H1 (cell line): ENCODE results near the gene PHF10. TPM values are rescaled to one million over a fixed set of nuclear protein-coding genes. Genes with fewer than 3 reads are reported as not detected.
A peak's percentile ranks its signal among the peaks of the same experiment; 100 is the strongest.

Source experiments
- CTCF ChIA-PET: fragments of 300-600 bp; sonication (Branson Sonifier 250); formaldehyde crosslinking; loops from one replicate; lab custom pipeline; 2021; ENCODE audit not compliant: partially characterized antibody; lab: Charles Lee
- POLR2A ChIA-PET: fragments of 300-600 bp; sonication (Branson Sonifier 250); formaldehyde crosslinking; loops from one replicate; lab custom pipeline; 2021; ENCODE audit warnings: inconsistent platforms; ENCODE audit not compliant: partially characterized antibody; lab: Charles Lee
- DNase-seq, 2 experiments: peaks; one replicate each; pipeline versions ENCODE4 v3.0.0 to v3.0.0-alpha.2; 2010 to 2022; ENCODE audit warnings: low spot score in 2 of 2, low read depth in 1 of 2, mixed read lengths in 1 of 2
- FAIRE-seq: peaks from 2 replicates; lab custom pipeline; 2011; peaks lifted over from hg19 to GRCh38; lab: Jason Lieb, UNC
- H2AFZ ChIP-seq: 2 replicates; pipeline ENCODE4 v1.8.1; 2012; ENCODE audit warnings: low read length, inconsistent platforms
- H2AK5ac ChIP-seq: 2 replicates; pipeline ENCODE4 v1.6.1; 2013; ENCODE audit warnings: low read depth, low read length
- H2BK120ac ChIP-seq: replicated peaks from 2 replicates; pipeline ENCODE3; 2013; ENCODE audit warnings: low read depth, low read length, inconsistent platforms
- H2BK12ac ChIP-seq: 2 replicates; pipeline ENCODE4 v1.6.1; 2013; ENCODE audit warnings: low read depth, low read length
- H2BK15ac ChIP-seq: 2 replicates; pipeline ENCODE4 v1.6.1; 2013; ENCODE audit warnings: low read length
- H2BK20ac ChIP-seq: 2 replicates; pipeline ENCODE4 v1.6.1; 2013; ENCODE audit warnings: low read length
- H2BK5ac ChIP-seq: 2 replicates; pipeline ENCODE4 v1.6.1; 2013; ENCODE audit warnings: low read depth, low read length
- H3K14ac ChIP-seq: 2 replicates; pipeline ENCODE4 v1.6.1; 2013; ENCODE audit warnings: inconsistent platforms; ENCODE audit not compliant: insufficient read length
- H3K18ac ChIP-seq: 2 replicates; pipeline ENCODE4 v1.6.1; 2013; ENCODE audit warnings: low read length; ENCODE audit errors: extremely low read depth
- H3K23ac ChIP-seq: 2 replicates; pipeline ENCODE4 v1.6.1; 2013; ENCODE audit warnings: inconsistent platforms; ENCODE audit not compliant: insufficient read length
- H3K23me2 ChIP-seq: 2 replicates; pipeline ENCODE4 v1.6.1; 2013; ENCODE audit warnings: low read depth, low read length
- H3K27ac ChIP-seq: 2 replicates; pipeline ENCODE4 v1.6.1; 2011; ENCODE audit warnings: low read depth, low read length, inconsistent platforms
- H3K27me3 ChIP-seq, 4 experiments: replicated peaks in 1 of 4; 1 replicate in 1 of 4; 2 replicates in 3 of 4; pipeline versions ENCODE4 v1.6.1 to v1.8.1; 2011 to 2013; ENCODE audit warnings: low read length in 3 of 4, mild to moderate bottlenecking in 3 of 4, inconsistent platforms in 2 of 4, mixed read lengths in 2 of 4, moderate library complexity in 1 of 4; ENCODE audit not compliant: control insufficient read depth in 3 of 4, insufficient read depth in 3 of 4; ENCODE audit errors: extremely low read depth in 1 of 4
- H3K36me3 ChIP-seq, 4 experiments: 2 replicates each; pipeline versions ENCODE4 v1.6.1 to v1.8.1; 2011 to 2013; ENCODE audit warnings: mild to moderate bottlenecking in 4 of 4, low read length in 3 of 4, moderate library complexity in 2 of 4, control low read depth in 1 of 4, inconsistent platforms in 1 of 4; ENCODE audit not compliant: insufficient read depth in 4 of 4, control insufficient read depth in 2 of 4
- H3K4ac ChIP-seq: replicated peaks from 2 replicates; pipeline ENCODE3; 2013; ENCODE audit warnings: low read length, low read depth, mixed read lengths, inconsistent platforms; ENCODE audit not compliant: insufficient read length
- H3K4me1 ChIP-seq, 4 experiments: replicated peaks in 1 of 4; 1 replicate in 1 of 4; 2 replicates in 3 of 4; pipeline versions ENCODE4 v1.6.1 to v1.8.1; 2011 to 2013; ENCODE audit warnings: low read length in 3 of 4, inconsistent platforms in 2 of 4, mixed read lengths in 1 of 4; ENCODE audit not compliant: insufficient read depth in 4 of 4, control insufficient read depth in 3 of 4
- H3K4me2 ChIP-seq, 2 experiments: 2 replicates each; pipeline versions ENCODE4 v1.6.1 to v1.8.1; 2011 to 2013; ENCODE audit warnings: low read depth in 2 of 2, low read length in 2 of 2, control low read depth in 1 of 2, inconsistent platforms in 1 of 2, mild to moderate bottlenecking in 1 of 2; ENCODE audit not compliant: insufficient read depth in 1 of 2
- H3K4me3 ChIP-seq, 4 experiments: fragments of 200-600, 300-600 bp in 1 of 4; sonication (generic), shearing (Covaris generic), sonication (Bioruptor Twin) in 1 of 4; 2 replicates each; pipeline versions ENCODE4 v1.5.1 to v1.8.1; 2011 to 2016; ENCODE audit warnings: low read length in 4 of 4, low read depth in 3 of 4, control low read depth in 2 of 4, inconsistent platforms in 2 of 4, mild to moderate bottlenecking in 2 of 4, mixed read lengths in 1 of 4, moderate library complexity in 1 of 4; ENCODE audit not compliant: insufficient read depth in 2 of 4; ENCODE audit errors: extremely low read depth in 1 of 4
- H3K56ac ChIP-seq: replicated peaks from 2 replicates; pipeline ENCODE3; 2013; ENCODE audit warnings: low read depth, mild to moderate bottlenecking, mixed read lengths, low read length, inconsistent platforms; ENCODE audit not compliant: insufficient read length
- H3K79me1 ChIP-seq: 2 replicates; pipeline ENCODE4 v1.6.1; 2013; ENCODE audit warnings: low read depth, low read length, control low read depth
- H3K79me2 ChIP-seq, 2 experiments: 2 replicates each; pipeline versions ENCODE4 v1.6.1 to v1.8.1; 2012 to 2013; ENCODE audit warnings: low read length in 2 of 2, mild to moderate bottlenecking in 2 of 2, inconsistent platforms in 1 of 2; ENCODE audit not compliant: insufficient read depth in 2 of 2, control insufficient read depth in 1 of 2
- H3K9ac ChIP-seq, 4 experiments: replicated peaks in 1 of 4; 1 replicate in 1 of 4; 2 replicates in 3 of 4; pipeline versions ENCODE4 v1.6.1 to v1.8.1; 2011 to 2013; ENCODE audit warnings: low read depth in 3 of 4, low read length in 3 of 4, control low read depth in 2 of 4, mild to moderate bottlenecking in 2 of 4, moderate library complexity in 2 of 4, inconsistent platforms in 1 of 4; ENCODE audit errors: extremely low read depth in 1 of 4
- H3K9me3 ChIP-seq, 2 experiments: 2 replicates each; pipeline versions ENCODE4 v1.6.1 to v1.8.1; 2012 to 2013; ENCODE audit warnings: mild to moderate bottlenecking in 2 of 2, moderate library complexity in 2 of 2, control low read depth in 1 of 2, inconsistent platforms in 1 of 2, low read depth in 1 of 2, low read length in 1 of 2, mixed read lengths in 1 of 2; ENCODE audit not compliant: insufficient read depth in 2 of 2
- H4K20me1 ChIP-seq, 2 experiments: replicated peaks in 1 of 2; 2 replicates each; pipeline versions ENCODE3 to v1.8.1; 2011 to 2013; ENCODE audit warnings: inconsistent platforms in 2 of 2, low read length in 2 of 2, mild to moderate bottlenecking in 1 of 2; ENCODE audit not compliant: insufficient read depth in 2 of 2, control insufficient read depth in 1 of 2
- H4K5ac ChIP-seq: 2 replicates; pipeline ENCODE4 v1.6.1; 2013; ENCODE audit warnings: low read length, low read depth, mixed read lengths, inconsistent platforms; ENCODE audit not compliant: insufficient read length
- H4K8ac ChIP-seq: 2 replicates; pipeline ENCODE4 v1.8.0; 2013; ENCODE audit warnings: mild to moderate bottlenecking, moderate library complexity, low read length, inconsistent platforms; ENCODE audit not compliant: insufficient read depth; ENCODE audit errors: extremely low read depth
- H4K91ac ChIP-seq: replicated peaks from 2 replicates; pipeline ENCODE3; 2013; ENCODE audit warnings: low read length, mixed read lengths, inconsistent platforms; ENCODE audit not compliant: insufficient read length
- ATF2 ChIP-seq: IDR thresholded peaks from 2 replicates; pipeline ENCODE4 v1.6.1; 2012; ENCODE audit warnings: low read length, inconsistent platforms
- CREB1 ChIP-seq: IDR thresholded peaks from 2 replicates; pipeline ENCODE4 v1.6.1; 2012; ENCODE audit warnings: inconsistent platforms
- E2F6 ChIP-seq: IDR thresholded peaks from 2 replicates; pipeline ENCODE4 v1.6.1; 2012; ENCODE audit warnings: inconsistent platforms
- GTF2F1 ChIP-seq: IDR thresholded peaks from 2 replicates; pipeline ENCODE4 v1.6.1; 2012; ENCODE audit warnings: low read depth, low read length, improper control_type of control experiment, borderline replicate concordance
- JUN ChIP-seq: IDR thresholded peaks from 2 replicates; pipeline ENCODE4 v1.6.1; 2011; ENCODE audit warnings: low read depth, mild to moderate bottlenecking, improper control_type of control experiment, low read length
- JUND ChIP-seq: IDR thresholded peaks from 2 replicates; pipeline ENCODE4 v1.6.1; 2011; ENCODE audit warnings: mild to moderate bottlenecking, improper control_type of control experiment, low read length
- RAD21 ChIP-seq, 2 experiments: IDR thresholded peaks in 1 of 2; conservative IDR thresholded peaks in 1 of 2; 2 replicates each; pipeline ENCODE4 v1.6.1; 2011; ENCODE audit warnings: low read depth in 2 of 2, low read length in 2 of 2, improper control_type of control experiment in 1 of 2, inconsistent platforms in 1 of 2, mild to moderate bottlenecking in 1 of 2, moderate library complexity in 1 of 2
- SAP30 ChIP-seq: fragments of 300-600 bp; sonication (generic); IDR thresholded peaks from 2 replicates; pipeline ENCODE4 v1.7.1; 2012; ENCODE audit warnings: low read length, moderate library complexity, mild to moderate bottlenecking, inconsistent platforms; ENCODE audit not compliant: insufficient read depth, insufficient replicate concordance
- SP2 ChIP-seq: IDR thresholded peaks from 2 replicates; pipeline ENCODE4 v1.6.1; 2012; ENCODE audit warnings: mild to moderate bottlenecking, low read length, inconsistent platforms
- TAF7 ChIP-seq: optimal IDR thresholded peaks from 2 replicates; pipeline ENCODE3; 2011; ENCODE audit warnings: low read depth, mild to moderate bottlenecking, inconsistent platforms, low read length, moderate library complexity, borderline replicate concordance
- YY1 ChIP-seq: IDR thresholded peaks from 2 replicates; pipeline ENCODE4 v1.6.1; 2011; ENCODE audit warnings: low read depth, mild to moderate bottlenecking, low read length
- WGBS, 2 experiments: shearing (Covaris generic) in 1 of 2; methylation state at CpG; one replicate each; pipeline versions ENCODE4 v1.1.6 to v1.1.7; 2013 to 2015; ENCODE audit warnings: low lambda C conversion rate in 2 of 2, mixed read lengths in 2 of 2, inconsistent platforms in 1 of 2, low coverage in 1 of 2, missing lambda C conversion rate in 1 of 2; ENCODE audit not compliant: insufficient replicate concordance in 2 of 2, insufficient coverage in 1 of 2, insufficient read length in 1 of 2; ENCODE audit errors: extremely low coverage in 1 of 2, missing lambda C conversion rate in 1 of 2; 5-methylcytosine and 5-hydroxymethylcytosine counted together
- polyA plus RNA-seq, 7 experiments: library from polyadenylated mRNA; depleted of rRNA in 3 of 7; stranded (reverse) in 5 of 7; unstranded in 2 of 7; fragments of >200 nt in 5 of 7; fragments of 200-250 nt in 2 of 7; gene quantifications; 1 replicate in 5 of 7; 2 replicates in 1 of 7; 4 replicates in 1 of 7; pipeline versions ENCODE4 v1.2.1 to v1.2.3, GENCODE V29; 2011 to 2013; ENCODE audit warnings: missing spikeins in 2 of 7, mixed read lengths in 2 of 7
- total RNA-seq: library from RNA; stranded (reverse); fragmentation: NEBNext Ultra II Directional; extraction: Animal tissue kit (Norgen Biotek cat#: 25700); gene quantifications from 2 replicates; pipeline ENCODE4 v1.2.1, GENCODE V29; 2021

Gene PHF10
- total and polyA plus RNA-seq, 2 of the 8 experiments (the other 6 are each of a cell fraction or from before 2014, with no cell fraction given), result 15.6 to 51.1 TPM

DNA sequence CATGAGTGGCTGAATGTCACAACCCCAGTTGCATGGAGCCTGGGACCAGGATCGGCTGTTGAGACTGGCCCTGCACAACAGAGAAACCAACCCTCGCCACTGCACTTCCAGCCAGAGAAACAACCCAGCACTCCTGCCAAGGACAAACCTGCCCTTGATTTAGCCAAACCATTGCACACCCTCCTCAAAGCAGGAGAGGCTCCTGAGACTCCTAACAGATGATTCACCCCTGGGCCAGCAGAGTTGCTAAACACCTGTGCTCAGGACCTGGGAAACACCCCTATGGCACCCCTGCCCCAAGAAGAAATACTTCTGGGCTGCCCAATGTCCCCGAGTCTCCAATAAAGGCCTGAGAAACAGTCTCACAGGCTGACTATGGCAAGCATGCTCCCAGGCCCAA, 40.2 kb downstream of the PHF10 start:
- H4K8ac ChIP-seq, result no peak overlapping the region; the same call in 1 of the 2 replicates
- H3K79me1 ChIP-seq, result no peaks in the 10 kb centered on the region; the same call in 1 of the 2 replicates
- H2BK5ac ChIP-seq, result no peak overlapping the region; the same call in 1 of the 2 replicates
- DNase-seq (peak in 1 of 2 experiments; percentile 23), FAIRE-seq (no peak)
- no peaks in the 10 kb centered on the region for H3K23me2 ChIP-seq
- H2AFZ ChIP-seq, result no peak overlapping the region
- H3K4me2 ChIP-seq, result no peak overlapping the region
- H3K27me3 ChIP-seq, result no peaks in the 10 kb centered on the region
- H2BK15ac ChIP-seq, result no peak overlapping the region
- no peak overlapping the region for H3K9ac ChIP-seq
- no peak overlapping the region for H2BK12ac ChIP-seq
- no peak overlapping the region for H3K18ac ChIP-seq
- no peak overlapping the region for H3K23ac ChIP-seq
- peaks cover 2 to 7% of the 10 kb centered on the region in 2 experiments for H4K20me1 ChIP-seq
- peaks cover 0 to 57% of the 10 kb centered on the region in 2 experiments; a peak in 3 of 4 replicates for H3K79me2 ChIP-seq
- H2BK120ac ChIP-seq, result no peak overlapping the region
- H3K4ac ChIP-seq, result no peak overlapping the region
- ChIA-PET POLR2A (interaction anchor here (0.9 kb wide), 1 partner anchor 18 kb away, joined by 3 read pairs; the partner anchor contains the start of genes C6orf120 and WDR27), CTCF (interaction anchor here (0.6 to 1.2 kb wide), 2 partner anchors 13 to 41 kb away, joined by 3 to 5 read pairs; no protein-coding TSS in a partner anchor)
- no peak overlapping the region for H3K4me3 ChIP-seq
- H3K9me3 ChIP-seq, result no peaks in the 10 kb centered on the region; a peak in 1 of 4 replicates
- H2BK20ac ChIP-seq, result no peak overlapping the region
- H2AK5ac ChIP-seq, result no peak overlapping the region
- H3K14ac ChIP-seq, result no peak overlapping the region
- no peak overlapping the region for H4K91ac ChIP-seq
- no peak overlapping the region for H3K56ac ChIP-seq
- H3K27ac ChIP-seq, result no peak overlapping the region
- no peaks in the 10 kb centered on the region for H3K4me1 ChIP-seq
- 89% methylated on average over 2 of the region's 3 CpGs; no CpG with 5 or more reads in 1 of the 2 experiments for WGBS, 2 experiments
- no peak overlapping the region for H4K5ac ChIP-seq
- H3K36me3 ChIP-seq, result peaks cover 0 to 30% (median 15%) of the 10 kb centered on the region in 4 experiments; a peak in 7 of 8 replicates
- TF ChIP-seq E2F6, result no peak
- TF ChIP-seq GTF2F1, result no peak
- TF ChIP-seq ATF2, result no peak
- no peak for TF ChIP-seq TAF7
- no peak for TF ChIP-seq JUND
- TF ChIP-seq YY1, result no peak
- TF ChIP-seq JUN, result no peak
- TF ChIP-seq RAD21 (IDR thresholded peaks at IDR 0.05 in 1 of 2, conservative IDR thresholded peaks at IDR 0.05 in 1 of 2; ENCODE audit: low read depth in 2 of 2, low read length in 2 of 2), result no peak
- no peak for TF ChIP-seq SAP30
- no peak for TF ChIP-seq SP2
- TF ChIP-seq CREB1, result no peak
